Measurements from ENCODE around the gene TLL1. TPM values are rescaled to one million over a fixed set of nuclear protein-coding genes. Genes with fewer than 3 reads are reported as not detected.

TLL1 gene
- polyA plus RNA-seq, 2 of the 4 experiments (the other 2 are of a cell fraction), result 0.01 to 0.13 TPM

DNA sequence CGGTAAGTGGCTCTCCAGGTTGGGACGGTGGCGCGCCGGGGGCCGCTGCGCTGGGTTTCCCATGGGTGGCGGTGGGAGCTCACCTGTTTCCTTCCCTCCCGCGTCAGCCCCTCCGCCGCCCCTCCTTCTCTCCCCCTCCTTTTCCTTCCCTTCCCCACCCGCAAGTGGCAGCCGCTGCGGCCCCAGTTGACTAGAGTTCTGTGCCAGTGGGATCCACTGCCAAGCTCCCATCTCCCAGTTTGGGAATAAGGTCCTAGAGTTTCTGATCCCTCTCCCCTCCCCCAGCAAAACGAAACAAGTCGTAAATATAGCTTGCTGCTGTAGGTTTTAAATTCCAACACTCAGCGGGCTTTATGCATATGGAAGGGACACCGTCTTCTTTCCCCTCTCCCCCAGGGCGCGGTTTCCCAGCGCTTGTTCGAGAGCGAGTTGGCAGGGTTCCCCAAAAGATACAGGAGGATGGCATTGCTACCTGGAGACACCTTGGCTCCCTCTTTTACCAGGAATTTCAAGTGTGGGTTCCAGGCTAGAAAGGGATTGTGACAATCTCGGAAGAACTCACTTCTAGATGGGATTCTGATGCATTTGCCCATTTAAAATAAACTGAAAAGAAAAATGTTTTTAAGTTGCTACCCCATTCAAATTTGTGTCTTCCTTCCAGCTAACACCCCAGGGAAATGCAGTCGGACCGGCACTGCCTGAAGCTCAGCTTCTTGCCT, 1.2 kb downstream of the TLL1 start:
- TF ChIP-seq, protein P1, sequence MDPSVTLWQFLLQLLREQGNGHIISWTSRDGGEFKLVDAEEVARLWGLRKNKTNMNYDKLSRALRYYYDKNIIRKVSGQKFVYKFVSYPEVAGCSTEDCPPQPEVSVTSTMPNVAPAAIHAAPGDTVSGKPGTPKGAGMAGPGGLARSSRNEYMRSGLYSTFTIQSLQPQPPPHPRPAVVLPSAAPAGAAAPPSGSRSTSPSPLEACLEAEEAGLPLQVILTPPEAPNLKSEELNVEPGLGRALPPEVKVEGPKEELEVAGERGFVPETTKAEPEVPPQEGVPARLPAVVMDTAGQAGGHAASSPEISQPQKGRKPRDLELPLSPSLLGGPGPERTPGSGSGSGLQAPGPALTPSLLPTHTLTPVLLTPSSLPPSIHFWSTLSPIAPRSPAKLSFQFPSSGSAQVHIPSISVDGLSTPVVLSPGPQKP (IDR thresholded peaks at IDR 0.05; ENCODE audit: low read depth, low read length), result no peak
- 0 out of 2 replicates have a peak, but pooled peaks have one; percentile 40 for TF ChIP-seq RNF2 (IDR thresholded peaks at IDR 0.05; ENCODE audit: borderline replicate concordance, low read depth)
- TF ChIP-seq, protein P2, sequence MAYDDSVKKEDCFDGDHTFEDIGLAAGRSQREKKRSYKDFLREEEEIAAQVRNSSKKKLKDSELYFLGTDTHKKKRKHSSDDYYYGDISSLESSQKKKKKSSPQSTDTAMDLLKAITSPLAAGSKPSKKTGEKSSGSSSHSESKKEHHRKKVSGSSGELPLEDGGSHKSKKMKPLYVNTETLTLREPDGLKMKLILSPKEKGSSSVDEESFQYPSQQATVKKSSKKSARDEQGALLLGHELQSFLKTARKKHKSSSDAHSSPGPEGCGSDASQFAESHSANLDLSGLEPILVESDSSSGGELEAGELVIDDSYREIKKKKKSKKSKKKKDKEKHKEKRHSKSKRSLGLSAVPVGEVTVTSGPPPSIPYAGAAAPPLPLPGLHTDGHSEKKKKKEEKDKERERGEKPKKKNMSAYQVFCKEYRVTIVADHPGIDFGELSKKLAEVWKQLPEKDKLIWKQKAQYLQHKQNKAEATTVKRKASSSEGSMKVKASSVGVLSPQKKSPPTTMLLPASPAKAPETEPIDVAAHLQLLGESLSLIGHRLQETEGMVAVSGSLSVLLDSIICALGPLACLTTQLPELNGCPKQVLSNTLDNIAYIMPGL (CRISPR knock-in tag; IDR thresholded peaks at IDR 0.05; ENCODE audit: borderline replicate concordance), result no peak
- TF ChIP-seq CBX8 (IDR thresholded peaks at IDR 0.05), result peak; percentile 87; the same call in 1 of the 2 replicates
- CTCF ChIA-PET, result interaction anchor here (0.9 kb wide), 1 partner anchor 330 kb away, joined by 3 read pairs; no protein-coding TSS in a partner anchor
- Histone ChIP-seq H3K4me3 (peak overlapping the region; percentile 47), H3K9me3 (no peaks in the 10 kb centered on the region), H3K4me1 (peaks cover 7% of the 10 kb centered on the region; the same call in 1 of the 3 replicates), H3K27ac (peak overlapping the region in 1 of 2 experiments; percentile 54; a peak in 2 of 6 replicates), H3K4me2 (peak overlapping the region; percentile 97)
- POLR2A ChIA-PET, result no interaction called here
- 7% methylated on average over 18 of the region's 27 CpGs for WGBS (ENCODE audit: missing lambda C conversion rate)
- peak in 1 of 2 experiments; percentile 5 for DNase-seq (ENCODE audit: low read depth in 1 of 2, low spot score in 1 of 2)
- FAIRE-seq, result no peak
- peak in 1 of 2 experiments; percentile 8; a peak in 2 of 6 replicates for ATAC-seq

GRCh38 chr4:165874791-165875371, 1.8 kb downstream of the TLL1 start:
- ATAC-seq, result peak; percentile 52 to 65

GRCh38 chr4:165875446-165875845, 2.4 kb downstream of the TLL1 start:
- Histone ChIP-seq H3K4me2 (peak overlapping the region; percentile 97), H3K4me3 (no peak overlapping the region), H3K27ac (no peak overlapping the region), H3K9me3 (no peaks in the 10 kb centered on the region), H3K4me1 (peaks cover 7% of the 10 kb centered on the region; the same call in 1 of the 3 replicates)
- ChIA-PET CTCF (interaction anchor here (0.7 to 1.2 kb wide), 2 partner anchors 295 to 570 kb away, joined by 3 read pairs; no protein-coding TSS in a partner anchor), POLR2A (no interaction called here)
- ATAC-seq, result no peak
- no peak for DNase-seq (ENCODE audit: low read depth in 1 of 2, low spot score in 1 of 2)
- 67% methylated on average over 2 of the region's 2 CpGs for WGBS (ENCODE audit: missing lambda C conversion rate)
- FAIRE-seq, result no peak
- TF ChIP-seq ZC3H11A (IDR thresholded peaks at IDR 0.05), result no peak
- TF ChIP-seq, protein P3, sequence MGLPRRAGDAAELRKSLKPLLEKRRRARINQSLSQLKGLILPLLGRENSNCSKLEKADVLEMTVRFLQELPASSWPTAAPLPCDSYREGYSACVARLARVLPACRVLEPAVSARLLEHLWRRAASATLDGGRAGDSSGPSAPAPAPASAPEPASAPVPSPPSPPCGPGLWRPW (IDR thresholded peaks at IDR 0.05), result no peak
- TF ChIP-seq POLR2AphosphoS2 (conservative IDR thresholded peaks at IDR 0.05; ENCODE audit: low read length), result no peak
- no peak for TF ChIP-seq ZSCAN20 (CRISPR knock-in tag; IDR thresholded peaks at IDR 0.05)
- TF ChIP-seq, protein P4, sequence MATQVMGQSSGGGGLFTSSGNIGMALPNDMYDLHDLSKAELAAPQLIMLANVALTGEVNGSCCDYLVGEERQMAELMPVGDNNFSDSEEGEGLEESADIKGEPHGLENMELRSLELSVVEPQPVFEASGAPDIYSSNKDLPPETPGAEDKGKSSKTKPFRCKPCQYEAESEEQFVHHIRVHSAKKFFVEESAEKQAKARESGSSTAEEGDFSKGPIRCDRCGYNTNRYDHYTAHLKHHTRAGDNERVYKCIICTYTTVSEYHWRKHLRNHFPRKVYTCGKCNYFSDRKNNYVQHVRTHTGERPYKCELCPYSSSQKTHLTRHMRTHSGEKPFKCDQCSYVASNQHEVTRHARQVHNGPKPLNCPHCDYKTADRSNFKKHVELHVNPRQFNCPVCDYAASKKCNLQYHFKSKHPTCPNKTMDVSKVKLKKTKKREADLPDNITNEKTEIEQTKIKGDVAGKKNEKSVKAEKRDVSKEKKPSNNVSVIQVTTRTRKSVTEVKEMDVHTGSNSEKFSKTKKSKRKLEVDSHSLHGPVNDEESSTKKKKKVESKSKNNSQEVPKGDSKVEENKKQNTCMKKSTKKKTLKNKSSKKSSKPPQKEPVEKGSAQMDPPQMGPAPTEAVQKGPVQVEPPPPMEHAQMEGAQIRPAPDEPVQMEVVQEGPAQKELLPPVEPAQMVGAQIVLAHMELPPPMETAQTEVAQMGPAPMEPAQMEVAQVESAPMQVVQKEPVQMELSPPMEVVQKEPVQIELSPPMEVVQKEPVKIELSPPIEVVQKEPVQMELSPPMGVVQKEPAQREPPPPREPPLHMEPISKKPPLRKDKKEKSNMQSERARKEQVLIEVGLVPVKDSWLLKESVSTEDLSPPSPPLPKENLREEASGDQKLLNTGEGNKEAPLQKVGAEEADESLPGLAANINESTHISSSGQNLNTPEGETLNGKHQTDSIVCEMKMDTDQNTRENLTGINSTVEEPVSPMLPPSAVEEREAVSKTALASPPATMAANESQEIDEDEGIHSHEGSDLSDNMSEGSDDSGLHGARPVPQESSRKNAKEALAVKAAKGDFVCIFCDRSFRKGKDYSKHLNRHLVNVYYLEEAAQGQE (IDR thresholded peaks at IDR 0.05), result no peak
- TF ChIP-seq, protein P1 (IDR thresholded peaks at IDR 0.05; ENCODE audit: low read depth, low read length), result no peak
- no peak for TF ChIP-seq RNF2 (IDR thresholded peaks at IDR 0.05; ENCODE audit: borderline replicate concordance, low read depth)
- TF ChIP-seq BHLHE40 (IDR thresholded peaks at IDR 0.05; ENCODE audit: low read depth, low read length), result no peak
- TF ChIP-seq JUN (IDR thresholded peaks at IDR 0.05), result no peak

More at GRCh38 chr4:165874791-165875371, 1.8 kb downstream of the TLL1 start:
- DNase-seq (ENCODE audit: low read depth in 1 of 2, low spot score in 1 of 2), result peak; percentile 5
- Histone ChIP-seq H3K4me3 (peak overlapping the region; percentile 47), H3K4me1 (peaks cover 7% of the 10 kb centered on the region; the same call in 1 of the 3 replicates), H3K9me3 (no peaks in the 10 kb centered on the region), H3K4me2 (peak overlapping the region; percentile 97), H3K27ac (peak overlapping the region in 1 of 2 experiments; percentile 54; a peak in 2 of 6 replicates)
- ChIA-PET POLR2A (no interaction called here), CTCF (interaction anchor here (0.7 to 1.2 kb wide), 2 partner anchors 294 to 570 kb away, joined by 3 read pairs; no protein-coding TSS in a partner anchor)
- 9% methylated on average over 11 of the region's 38 CpGs for WGBS (ENCODE audit: missing lambda C conversion rate)
- no peak for FAIRE-seq
- TF ChIP-seq E2F6 (IDR thresholded peaks at IDR 0.05; ENCODE audit: borderline replicate concordance, low read depth) (peak; percentile 51; the same call in 1 of the 2 replicates), USF2 (IDR thresholded peaks at IDR 0.05) (peak; percentile 54; the same call in 1 of the 2 replicates), RCOR1 (IDR thresholded peaks at IDR 0.05; ENCODE audit: low read depth, low read length) (no peak)
- TF ChIP-seq, protein P5, sequence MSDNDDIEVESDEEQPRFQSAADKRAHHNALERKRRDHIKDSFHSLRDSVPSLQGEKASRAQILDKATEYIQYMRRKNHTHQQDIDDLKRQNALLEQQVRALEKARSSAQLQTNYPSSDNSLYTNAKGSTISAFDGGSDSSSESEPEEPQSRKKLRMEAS (IDR thresholded peaks at IDR 0.05), result peak; percentile 78

Measured in A549 (cell line).